Right lobe of liver (tissue), 4 donors: ENCODE measurements around the gene PCDHGC4.

Experiments
- POLR2A ChIP-seq: fragments of 450-650 bp; IDR thresholded peaks from one replicate; pipeline ENCODE4 v1.6.1; 2017; ENCODE audit warnings: antibody characterized with exemption, mild to moderate bottlenecking
- TF ChIP-seq, protein P1 (sequence below), 4 donors: fragments of 200-600 bp in 3 of 4; fragments of 450-650 bp in 1 of 4; IDR thresholded peaks; one replicate each; pipeline versions ENCODE4 v1.5.1 to v1.8.0; 2016 to 2022; ENCODE audit warnings: antibody characterized with exemption in 4 of 4, mild to moderate bottlenecking in 2 of 4
- donor health status: DM: no; HTN: no; CAD: no.
- donor health status: DM: no; HTN: no; CAD: no.
- donor health status: DM: no; HTN: yes; CAD: no.

DNA sequence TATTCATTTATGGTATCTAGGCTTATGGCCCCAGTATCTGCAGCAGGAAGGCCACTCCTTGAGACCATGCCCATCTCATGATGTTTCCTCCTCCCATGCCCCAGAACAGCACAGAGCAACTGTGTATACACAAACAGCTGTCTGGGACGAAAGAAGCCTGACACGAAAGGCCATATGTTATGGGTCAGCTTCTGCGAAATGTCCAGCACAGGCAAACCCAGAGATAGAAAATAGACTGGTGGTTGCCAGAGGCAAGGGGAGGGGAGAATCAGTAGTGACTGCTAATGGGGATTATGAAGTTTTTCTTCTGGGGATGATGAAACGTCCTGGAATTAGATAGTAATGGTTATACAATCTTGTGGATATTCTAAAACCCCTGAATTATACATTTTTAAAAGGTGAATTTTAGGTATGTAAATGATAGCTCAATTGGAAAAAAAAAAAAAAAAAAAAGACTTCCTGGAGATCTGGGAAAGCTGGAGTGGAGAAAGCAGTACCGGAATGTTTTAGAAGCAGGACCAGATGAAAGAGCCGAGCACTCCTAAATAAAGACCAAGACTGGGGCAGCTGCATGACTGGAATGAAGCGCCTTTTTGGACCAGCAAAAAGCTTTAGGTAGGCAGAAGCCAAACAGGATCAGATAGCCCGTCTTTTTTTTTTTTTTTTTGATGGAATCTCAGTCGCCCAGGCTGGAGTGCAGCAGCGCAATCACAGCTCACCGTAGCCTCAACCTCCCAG lies 33.2 kb downstream of the PCDHGC4 start:
- TF ChIP-seq POLR2A, result no peak
- TF ChIP-seq, protein P1, sequence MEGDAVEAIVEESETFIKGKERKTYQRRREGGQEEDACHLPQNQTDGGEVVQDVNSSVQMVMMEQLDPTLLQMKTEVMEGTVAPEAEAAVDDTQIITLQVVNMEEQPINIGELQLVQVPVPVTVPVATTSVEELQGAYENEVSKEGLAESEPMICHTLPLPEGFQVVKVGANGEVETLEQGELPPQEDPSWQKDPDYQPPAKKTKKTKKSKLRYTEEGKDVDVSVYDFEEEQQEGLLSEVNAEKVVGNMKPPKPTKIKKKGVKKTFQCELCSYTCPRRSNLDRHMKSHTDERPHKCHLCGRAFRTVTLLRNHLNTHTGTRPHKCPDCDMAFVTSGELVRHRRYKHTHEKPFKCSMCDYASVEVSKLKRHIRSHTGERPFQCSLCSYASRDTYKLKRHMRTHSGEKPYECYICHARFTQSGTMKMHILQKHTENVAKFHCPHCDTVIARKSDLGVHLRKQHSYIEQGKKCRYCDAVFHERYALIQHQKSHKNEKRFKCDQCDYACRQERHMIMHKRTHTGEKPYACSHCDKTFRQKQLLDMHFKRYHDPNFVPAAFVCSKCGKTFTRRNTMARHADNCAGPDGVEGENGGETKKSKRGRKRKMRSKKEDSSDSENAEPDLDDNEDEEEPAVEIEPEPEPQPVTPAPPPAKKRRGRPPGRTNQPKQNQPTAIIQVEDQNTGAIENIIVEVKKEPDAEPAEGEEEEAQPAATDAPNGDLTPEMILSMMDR (IDR thresholded peaks at IDR 0.05), result no peak
